Gastrocnemius medialis (tissue), 4 donors: ENCODE data around the gene VOPP1. TPM values are rescaled to one million over a fixed set of nuclear protein-coding genes. Genes with fewer than 3 reads are reported as not detected.

ENCODE experiments used
- ATAC-seq, 2 donors: fragments of 150-250 bp; one replicate each; pipeline ENCODE4 v1.9.1; 2016
- DNase-seq, 2 donors: peaks; one replicate each; pipeline ENCODE4 v3.0.0-alpha.2; 2019
- H3K27ac ChIP-seq, 4 donors: fragments of 200-600 bp; sonication (generic); 1 replicate in 1 of 4; 2 replicates in 3 of 4; pipeline ENCODE4 v1.5.1; 2016 to 2018; ENCODE audit warnings: mild to moderate bottlenecking in 2 of 4, moderate library complexity in 1 of 4
- H3K27me3 ChIP-seq, 3 donors: fragments of 200-600 bp; sonication (generic) in 2 of 3; 1 replicate in 1 of 3; 2 replicates in 2 of 3; pipeline versions ENCODE4 v1.5.1 to v1.6.0; 2016 to 2019; ENCODE audit warnings: mild to moderate bottlenecking in 1 of 3, moderate library complexity in 1 of 3
- H3K36me3 ChIP-seq, 2 donors: fragments of 200-600 bp; sonication (generic) in 1 of 2; one replicate each; pipeline ENCODE4 v1.5.1; 2017 to 2018
- H3K4me1 ChIP-seq, 2 donors: fragments of 200-600 bp; sonication (generic) in 1 of 2; one replicate each; pipeline ENCODE4 v1.5.1; 2016 to 2017; ENCODE audit warnings: mild to moderate bottlenecking in 2 of 2
- H3K4me3 ChIP-seq, 4 donors: fragments of 200-600 bp; sonication (generic) in 3 of 4; 1 replicate in 1 of 4; 2 replicates in 3 of 4; pipeline ENCODE4 v1.5.1; 2016 to 2019; ENCODE audit warnings: mild to moderate bottlenecking in 2 of 4
- H3K9me3 ChIP-seq, 3 donors: fragments of 200-600 bp; sonication (generic) in 2 of 3; 1 replicate in 1 of 3; 2 replicates in 2 of 3; pipeline ENCODE4 v1.5.1; 2016 to 2019
- POLR2A ChIP-seq, 2 donors: fragments of 450-650 bp; IDR thresholded peaks; one replicate each; pipeline ENCODE4 v1.6.1; 2017; ENCODE audit warnings: antibody characterized with exemption in 2 of 2, mild to moderate bottlenecking in 2 of 2, moderate library complexity in 2 of 2
- in situ Hi-C, 4 donors: fragments of 200-750 bp; cut with MboI; loops; one replicate each; pipeline versions ENCODE4 v1.15.0 to v1.8.0; 2017; ENCODE audit warnings: low sequenced_read_pairs in 4 of 4
- intact Hi-C: fragments of 100-400 bp; cut with DNase I; formaldehyde crosslinking; loops from one replicate; pipeline ENCODE4 v1.15.1; 2023; ENCODE audit warnings: low total_unique reads
- total RNA-seq, 4 donors: library from RNA; depleted of rRNA; stranded (reverse); fragments of >200 nt; gene quantifications; one replicate each; pipeline versions ENCODE4 v1.1.0 to v1.2.3, GENCODE V29; 2016
- TF ChIP-seq, protein P1 (sequence below), 5 experiments: fragments of 450-650 bp in 3 of 5; fragments of 200-600 bp in 2 of 5; sonication (generic) in 2 of 5; IDR thresholded peaks in 4 of 5; conservative IDR thresholded peaks in 1 of 5; 1 replicate in 4 of 5; 2 replicates in 1 of 5; pipeline ENCODE4 v1.5.1; 2016 to 2019; ENCODE audit warnings: antibody characterized with exemption in 5 of 5, mild to moderate bottlenecking in 3 of 5, moderate library complexity in 3 of 5

The VOPP1 gene
- total RNA-seq, 4 donors from 2014 or later = 17.3 to 27.9 (median 26.5) TPM

DNA sequence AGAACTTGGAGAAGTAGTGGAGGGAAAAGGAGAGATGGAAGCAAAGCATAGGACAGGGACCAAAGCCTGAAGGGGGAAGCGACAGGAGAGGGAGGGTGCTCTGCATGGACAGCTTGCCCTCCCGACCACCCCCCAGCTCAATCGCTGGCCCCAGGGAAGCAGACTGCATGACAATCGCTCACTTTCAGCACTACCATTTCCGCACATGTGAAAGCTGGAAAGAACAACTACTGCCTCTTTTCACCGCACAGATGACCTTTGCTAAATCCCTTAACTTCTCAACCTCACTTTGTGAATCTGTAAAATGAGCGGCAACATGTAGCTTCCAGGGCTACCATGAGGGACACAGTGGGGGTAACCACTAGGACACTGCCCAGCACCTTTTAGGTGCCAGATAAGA lies 17.1 kb downstream of the VOPP1 start:
- H3K4me3 ChIP-seq = no peak overlapping the region
- H3K9me3 ChIP-seq = no peaks in the 10 kb centered on the region
- TF ChIP-seq, protein P1, sequence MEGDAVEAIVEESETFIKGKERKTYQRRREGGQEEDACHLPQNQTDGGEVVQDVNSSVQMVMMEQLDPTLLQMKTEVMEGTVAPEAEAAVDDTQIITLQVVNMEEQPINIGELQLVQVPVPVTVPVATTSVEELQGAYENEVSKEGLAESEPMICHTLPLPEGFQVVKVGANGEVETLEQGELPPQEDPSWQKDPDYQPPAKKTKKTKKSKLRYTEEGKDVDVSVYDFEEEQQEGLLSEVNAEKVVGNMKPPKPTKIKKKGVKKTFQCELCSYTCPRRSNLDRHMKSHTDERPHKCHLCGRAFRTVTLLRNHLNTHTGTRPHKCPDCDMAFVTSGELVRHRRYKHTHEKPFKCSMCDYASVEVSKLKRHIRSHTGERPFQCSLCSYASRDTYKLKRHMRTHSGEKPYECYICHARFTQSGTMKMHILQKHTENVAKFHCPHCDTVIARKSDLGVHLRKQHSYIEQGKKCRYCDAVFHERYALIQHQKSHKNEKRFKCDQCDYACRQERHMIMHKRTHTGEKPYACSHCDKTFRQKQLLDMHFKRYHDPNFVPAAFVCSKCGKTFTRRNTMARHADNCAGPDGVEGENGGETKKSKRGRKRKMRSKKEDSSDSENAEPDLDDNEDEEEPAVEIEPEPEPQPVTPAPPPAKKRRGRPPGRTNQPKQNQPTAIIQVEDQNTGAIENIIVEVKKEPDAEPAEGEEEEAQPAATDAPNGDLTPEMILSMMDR (IDR thresholded peaks at IDR 0.05 in 4 of 5, conservative IDR thresholded peaks at IDR 0.05 in 1 of 5) = no peak
- no peak for TF ChIP-seq POLR2A (IDR thresholded peaks at IDR 0.05)
- DNase-seq (no peak), ATAC-seq (no peak)
- in situ Hi-C loops = no loop called here
- H3K4me1 ChIP-seq = peaks cover 77 to 85% of the 10 kb centered on the region in 2 donors
- peak overlapping the region; percentile 90 to 96 (median 92) for H3K27ac ChIP-seq
- intact Hi-C loops = no loop called here
- H3K27me3 ChIP-seq = no peaks in the 10 kb centered on the region
- H3K36me3 ChIP-seq = no peaks in the 10 kb centered on the region

- no peak overlapping the region for H3K4me3 ChIP-seq
- H3K27me3 ChIP-seq = no peaks in the 10 kb centered on the region
- H3K36me3 ChIP-seq = no peaks in the 10 kb centered on the region
- TF ChIP-seq, protein P1 (IDR thresholded peaks at IDR 0.05 in 4 of 5, conservative IDR thresholded peaks at IDR 0.05 in 1 of 5) = no peak
- no peak for TF ChIP-seq POLR2A (IDR thresholded peaks at IDR 0.05)
- in situ Hi-C loops (no loop called here), intact Hi-C loops (loop anchor here (5.0 kb wide), 1 partner anchor 418 kb away; no protein-coding TSS in a partner anchor)
- ATAC-seq = no peak
- H3K9me3 ChIP-seq = no peaks in the 10 kb centered on the region
- peaks cover 77 to 87% of the 10 kb centered on the region in 2 donors for H3K4me1 ChIP-seq
- peak overlapping the region; percentile 90 to 96 (median 92) for H3K27ac ChIP-seq
- DNase-seq = no peak
These were observed 18.3 kb downstream of the VOPP1 start for GRCh38 chr7:55554038-55554437.

DNA sequence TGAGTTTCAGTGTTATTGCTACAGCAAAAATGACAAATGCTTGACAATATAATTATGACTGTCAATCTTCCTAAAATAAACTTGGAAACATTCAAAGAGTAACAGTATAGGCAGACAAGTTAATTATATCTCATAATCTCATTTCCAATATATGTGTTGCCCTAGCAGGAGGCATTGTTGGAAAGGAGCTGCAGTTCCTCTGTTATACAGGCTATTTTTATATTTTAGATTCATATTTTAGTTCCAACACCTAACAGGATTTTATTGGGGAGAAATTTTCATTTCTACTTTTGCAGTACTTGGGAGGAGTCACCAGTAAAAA lies 19.3 kb downstream of the VOPP1 start:
- intact Hi-C loops = loop anchor here (1.0 to 5.0 kb wide), 2 partner anchors 18 to 419 kb away; no protein-coding TSS in a partner anchor
- ATAC-seq = peak; percentile 69 to 81
- H3K27me3 ChIP-seq = no peaks in the 10 kb centered on the region
- H3K4me1 ChIP-seq = peaks cover 82 to 88% of the 10 kb centered on the region in 2 donors
- no peaks in the 10 kb centered on the region for H3K36me3 ChIP-seq
- no peak for DNase-seq
- peak overlapping the region; percentile 37 to 53 (median 45) for H3K4me3 ChIP-seq
- TF ChIP-seq, protein P1 (IDR thresholded peaks at IDR 0.05 in 4 of 5, conservative IDR thresholded peaks at IDR 0.05 in 1 of 5) = no peak
- TF ChIP-seq POLR2A (IDR thresholded peaks at IDR 0.05) = no peak
- no peaks in the 10 kb centered on the region for H3K9me3 ChIP-seq
- peak overlapping the region; percentile 90 to 96 (median 92) for H3K27ac ChIP-seq
- in situ Hi-C loops = no loop called here

GRCh38 chr7:55552320-55553023 lies 19.8 kb downstream of the VOPP1 start:
- no peaks in the 10 kb centered on the region for H3K36me3 ChIP-seq
- H3K27me3 ChIP-seq = no peaks in the 10 kb centered on the region
- in situ Hi-C loops (no loop called here), intact Hi-C loops (loop anchor here (1.0 to 5.0 kb wide), 2 partner anchors 19 to 420 kb away; no protein-coding TSS in a partner anchor)
- no peaks in the 10 kb centered on the region for H3K9me3 ChIP-seq
- ATAC-seq (peak; percentile 88), DNase-seq (peak; percentile 66 to 80)
- peak; percentile 9 to 21 for TF ChIP-seq POLR2A (IDR thresholded peaks at IDR 0.05)
- TF ChIP-seq, protein P1 (IDR thresholded peaks at IDR 0.05 in 4 of 5, conservative IDR thresholded peaks at IDR 0.05 in 1 of 5) = no peak
- peak overlapping the region; percentile 90 to 96 (median 92) for H3K27ac ChIP-seq
- peaks cover 87 to 89% of the 10 kb centered on the region in 2 donors for H3K4me1 ChIP-seq
- H3K4me3 ChIP-seq = peak overlapping the region; percentile 37 to 53 (median 45)
